Stomach smooth muscle (tissue), 2 donors: ENCODE results near the gene TMPRSS9.
"Not testable (repeated sequence)": the region's sequence is repeated elsewhere in the genome, so short reads cannot be mapped to it uniquely, and the experiment has no call there.

Experiments used
- H3K27ac ChIP-seq: one replicate; pipeline ENCODE4 v1.7.0; 2013; ENCODE audit warnings: mild to moderate bottlenecking, low read length, inconsistent platforms
- H3K27me3 ChIP-seq, 2 donors: one replicate each; pipeline ENCODE4 v1.7.0; 2013; ENCODE audit warnings: low read length in 2 of 2; ENCODE audit not compliant: insufficient read depth in 2 of 2, control insufficient read depth in 1 of 2
- H3K36me3 ChIP-seq, 2 donors: one replicate each; pipeline ENCODE4 v1.7.0; 2013; ENCODE audit warnings: low read length in 2 of 2; ENCODE audit not compliant: control insufficient read depth in 2 of 2, insufficient read depth in 2 of 2
- H3K4me1 ChIP-seq: one replicate; pipeline ENCODE4 v1.7.0; 2013; ENCODE audit warnings: low read length; ENCODE audit not compliant: control insufficient read depth, insufficient read depth
- H3K4me3 ChIP-seq, 2 donors: one replicate each; pipeline ENCODE4 v1.7.0; 2013; ENCODE audit warnings: low read length in 2 of 2
- H3K9ac ChIP-seq, 2 donors: one replicate each; pipeline ENCODE4 v1.7.0; 2013; ENCODE audit warnings: low read length in 2 of 2, mild to moderate bottlenecking in 1 of 2
- H3K9me3 ChIP-seq, 2 donors: one replicate each; pipeline ENCODE4 v1.7.0; 2013; ENCODE audit warnings: low read length in 2 of 2; ENCODE audit not compliant: control insufficient read depth in 2 of 2
- donor health status: healthy.
- donor health status: Pancreatic carcinoma.

TMPRSS9 gene

DNA sequence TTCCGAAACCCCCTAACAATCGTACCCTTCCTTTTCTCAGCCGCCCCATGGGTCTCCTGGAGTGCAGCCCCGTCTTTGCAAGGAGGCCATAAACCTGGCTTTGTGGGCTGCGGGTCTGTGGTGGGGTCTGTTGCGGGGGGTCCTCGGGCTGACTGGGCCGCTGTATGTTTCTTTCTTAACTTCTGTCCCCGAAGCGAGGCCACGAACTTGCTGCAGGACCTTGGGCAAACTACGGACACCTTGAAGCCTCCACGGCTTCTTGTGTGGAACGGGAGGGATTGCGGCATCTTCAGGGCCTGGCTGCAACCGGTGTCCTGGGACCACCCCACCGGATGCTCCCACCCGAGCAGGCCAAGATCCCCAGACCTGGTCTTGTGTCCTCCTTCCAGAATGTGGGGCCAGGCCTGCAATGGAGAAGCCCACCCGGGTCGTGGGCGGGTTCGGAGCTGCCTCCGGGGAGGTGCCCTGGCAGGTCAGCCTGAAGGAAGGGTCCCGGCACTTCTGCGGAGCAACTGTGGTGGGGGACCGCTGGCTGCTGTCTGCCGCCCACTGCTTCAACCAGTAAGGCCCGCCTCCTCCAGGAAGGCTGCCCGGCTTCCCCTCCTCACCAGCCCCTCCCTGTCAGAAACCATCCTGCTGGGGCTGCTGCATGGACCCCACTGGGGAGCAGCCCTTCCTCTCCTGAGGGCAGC lies 55.4 kb downstream of the TMPRSS9 start:
- H3K36me3 ChIP-seq, result peaks cover 0 to 3% of the 10 kb centered on the region in 2 donors

GRCh38 chr19:2415973-2416319 lies 55.9 kb downstream of the TMPRSS9 start:
- H3K27me3 ChIP-seq, result no peaks in the 10 kb centered on the region
- no peaks in the 10 kb centered on the region for H3K4me1 ChIP-seq
- H3K4me3 ChIP-seq, result no peak overlapping the region
- no peak overlapping the region for H3K27ac ChIP-seq
- no peak overlapping the region for H3K9ac ChIP-seq
- H3K9me3 ChIP-seq, result peaks cover 0 to 3% of the 10 kb centered on the region in 2 donors
- H3K36me3 ChIP-seq, result peaks cover 0 to 3% of the 10 kb centered on the region in 2 donors

More for the DNA sequence above, 55.4 kb downstream of the TMPRSS9 start:
- H3K27ac ChIP-seq, result no peak overlapping the region
- peaks cover 0 to 3% of the 10 kb centered on the region in 2 donors for H3K9me3 ChIP-seq
- H3K4me1 ChIP-seq, result no peaks in the 10 kb centered on the region
- H3K27me3 ChIP-seq, result no peaks in the 10 kb centered on the region
- H3K4me3 ChIP-seq, result no peak overlapping the region
- no peak overlapping the region for H3K9ac ChIP-seq

DNA sequence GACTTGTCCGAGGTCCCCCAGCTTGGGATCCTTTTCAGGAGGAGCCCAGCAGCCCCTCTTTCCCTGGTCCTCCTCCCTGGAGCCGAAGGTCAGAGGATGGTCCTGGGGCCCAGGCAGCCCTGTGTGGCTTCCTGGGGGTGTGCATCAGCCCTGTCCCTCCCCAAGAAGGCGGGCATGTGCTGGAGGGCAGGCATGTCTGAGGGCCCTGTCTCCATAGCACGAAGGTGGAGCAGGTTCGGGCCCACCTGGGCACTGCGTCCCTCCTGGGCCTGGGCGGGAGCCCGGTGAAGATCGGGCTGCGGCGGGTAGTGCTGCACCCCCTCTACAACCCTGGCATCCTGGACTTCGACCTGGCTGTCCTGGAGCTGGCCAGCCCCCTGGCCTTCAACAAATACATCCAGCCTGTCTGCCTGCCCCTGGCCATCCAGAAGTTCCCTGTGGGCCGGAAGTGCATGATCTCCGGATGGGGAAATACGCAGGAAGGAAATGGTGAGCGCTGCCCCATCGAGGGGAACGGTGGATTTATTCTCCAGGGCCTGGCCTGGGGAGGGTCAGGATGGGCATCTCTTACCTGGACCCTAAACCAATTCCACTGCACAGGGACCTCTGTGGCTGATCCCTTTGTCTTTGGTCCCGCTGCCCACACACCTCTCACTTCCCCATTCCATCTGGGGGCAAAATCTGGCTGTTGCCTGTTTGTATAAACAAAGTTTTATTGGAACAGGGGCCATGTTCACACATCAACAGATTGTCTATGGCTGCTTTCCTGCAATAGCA lies 56.4 kb downstream of the TMPRSS9 start:
- Histone ChIP-seq H3K9ac (no peak overlapping the region), H3K4me3 (no peak overlapping the region), H3K27me3 (no peaks in the 10 kb centered on the region), H3K9me3 (peaks cover 0 to 3% of the 10 kb centered on the region in 2 donors), H3K4me1 (no peaks in the 10 kb centered on the region), H3K27ac (no peak overlapping the region), H3K36me3 (peaks cover 0 to 3% of the 10 kb centered on the region in 2 donors)

- H3K9ac ChIP-seq, H3K36me3 ChIP-seq, H3K9me3 ChIP-seq, H3K4me3 ChIP-seq, H3K27ac ChIP-seq, H3K27me3 ChIP-seq, H3K4me1 ChIP-seq: not testable (repeated sequence)
These were observed 57.4 kb downstream of the TMPRSS9 start for GRCh38 chr19:2417436-2417835.

DNA sequence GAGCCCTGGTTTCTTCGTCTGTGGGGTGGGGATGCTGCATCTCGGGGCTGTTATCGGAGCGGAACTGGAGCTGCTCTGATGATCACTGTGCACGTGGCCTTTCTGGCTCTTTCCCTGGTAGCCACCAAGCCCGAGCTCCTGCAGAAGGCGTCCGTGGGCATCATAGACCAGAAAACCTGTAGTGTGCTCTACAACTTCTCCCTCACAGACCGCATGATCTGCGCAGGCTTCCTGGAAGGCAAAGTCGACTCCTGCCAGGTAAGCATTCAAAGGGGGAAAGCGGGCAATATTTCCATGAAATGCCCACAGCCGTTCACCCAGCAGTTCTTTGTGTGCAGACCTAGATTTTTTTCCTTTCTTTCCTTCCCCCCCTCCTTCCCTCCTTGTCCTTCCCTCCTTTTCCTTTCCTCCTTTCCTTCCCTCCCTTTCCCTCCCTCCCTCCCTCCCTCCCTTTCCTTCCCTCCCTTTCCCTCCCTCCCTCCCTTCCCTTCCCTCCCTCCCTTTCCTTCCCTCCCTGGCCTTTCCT lies 57.9 kb downstream of the TMPRSS9 start:
- no peaks in the 10 kb centered on the region for H3K4me1 ChIP-seq
- peaks cover 0 to 3% of the 10 kb centered on the region in 2 donors for H3K9me3 ChIP-seq
- no peak overlapping the region for H3K4me3 ChIP-seq
- no peak overlapping the region for H3K27ac ChIP-seq
- H3K36me3 ChIP-seq, result peaks cover 0 to 3% of the 10 kb centered on the region in 2 donors
- no peak overlapping the region for H3K9ac ChIP-seq
- H3K27me3 ChIP-seq, result no peaks in the 10 kb centered on the region

DNA sequence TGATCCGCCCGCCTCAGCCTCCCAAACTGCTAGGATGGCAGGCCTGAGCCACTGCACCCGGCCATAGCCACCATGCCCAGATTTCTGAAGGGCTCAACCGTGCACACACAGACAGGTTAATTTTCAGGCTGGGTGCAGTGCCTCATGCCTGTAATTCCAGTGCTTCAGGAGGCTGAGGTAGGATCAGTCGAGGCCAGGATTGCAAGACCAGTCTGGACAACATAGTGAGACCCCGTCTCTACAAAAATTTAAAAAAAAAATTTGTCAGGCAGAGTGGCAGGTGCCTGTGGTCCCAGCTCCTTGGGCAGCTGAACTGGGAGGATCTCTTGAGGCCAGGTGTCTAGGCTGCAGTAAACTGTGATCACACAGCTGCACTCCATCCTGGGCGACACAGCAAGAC lies 59.7 kb downstream of the TMPRSS9 start:
- Histone ChIP-seq H3K4me1 (peaks cover 3% of the 10 kb centered on the region), H3K36me3 (peaks cover 0 to 3% of the 10 kb centered on the region in 2 donors), H3K9me3 (peaks cover 0 to 3% of the 10 kb centered on the region in 2 donors)

DNA sequence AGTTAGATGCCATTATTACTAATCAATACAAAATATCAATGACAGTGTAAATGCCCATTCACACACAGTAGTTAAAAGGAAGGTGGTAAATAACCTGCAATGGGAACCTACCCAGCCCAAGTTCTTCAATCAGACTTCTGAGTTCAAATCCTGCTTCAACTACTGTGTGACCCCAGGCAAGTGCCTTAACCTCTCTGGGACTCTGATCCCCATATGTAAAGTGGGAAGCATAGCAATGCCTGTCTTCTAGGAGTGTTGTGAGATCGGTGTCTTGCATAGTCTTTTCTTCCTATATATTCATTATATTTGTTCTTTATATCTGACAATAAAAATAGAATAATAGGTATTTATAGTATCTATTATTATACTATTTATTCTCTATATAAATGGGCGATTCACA lies 60.4 kb downstream of the TMPRSS9 start:
- H3K27ac ChIP-seq, result no peak overlapping the region
- H3K36me3 ChIP-seq, result peaks cover 0 to 3% of the 10 kb centered on the region in 2 donors
- no peak overlapping the region for H3K9ac ChIP-seq
- H3K4me3 ChIP-seq, result no peak overlapping the region
- H3K27me3 ChIP-seq, result no peaks in the 10 kb centered on the region
- H3K9me3 ChIP-seq, result peaks cover 0 to 3% of the 10 kb centered on the region in 2 donors
- H3K4me1 ChIP-seq, result peaks cover 9% of the 10 kb centered on the region

More for the DNA sequence above, 59.7 kb downstream of the TMPRSS9 start:
- no peak overlapping the region for H3K9ac ChIP-seq
- H3K27me3 ChIP-seq, result no peaks in the 10 kb centered on the region
- no peak overlapping the region for H3K27ac ChIP-seq
- no peak overlapping the region for H3K4me3 ChIP-seq

GRCh38 chr19:2421581-2422306 lies 61.7 kb downstream of the TMPRSS9 start:
- Histone ChIP-seq H3K4me3 (no peak overlapping the region), H3K27ac (no peak overlapping the region), H3K4me1 (peaks cover 22% of the 10 kb centered on the region), H3K9ac (no peak overlapping the region), H3K27me3 (no peaks in the 10 kb centered on the region), H3K36me3 (peaks cover 0 to 3% of the 10 kb centered on the region in 2 donors), H3K9me3 (peaks cover 0 to 1% of the 10 kb centered on the region in 2 donors)

GRCh38 chr19:2423071-2423914 lies 63.2 kb downstream of the TMPRSS9 start:
- Histone ChIP-seq H3K27ac (no peak overlapping the region), H3K4me1 (peaks cover 31% of the 10 kb centered on the region), H3K9me3 (no peaks in the 10 kb centered on the region), H3K27me3 (no peaks in the 10 kb centered on the region), H3K36me3 (no peaks in the 10 kb centered on the region), H3K4me3 (no peak overlapping the region), H3K9ac (no peak overlapping the region)
